Skin epidermis (tissue), 12 donors: ENCODE data around the gene E2F8.
"Not testable (repeated sequence)": the region's sequence is repeated elsewhere in the genome, so short reads cannot be mapped to it uniquely, and the experiment has no call there.

ENCODE experiments used
- H3K27ac ChIP-seq, 21 experiments: fragments of 200-600 bp; sonication (generic) in 11 of 21; one replicate each; pipeline ENCODE4 v1.5.0; 2020; ENCODE audit warnings: mild to moderate bottlenecking in 3 of 21, inconsistent platforms in 2 of 21, moderate library complexity in 2 of 21
- H3K4me3 ChIP-seq, 7 experiments: fragments of 200-600 bp; sonication (generic) in 2 of 7; one replicate each; pipeline ENCODE4 v1.5.0; 2020; ENCODE audit warnings: inconsistent platforms in 2 of 7, mild to moderate bottlenecking in 2 of 7, moderate library complexity in 1 of 7

E2F8 gene, protein sequence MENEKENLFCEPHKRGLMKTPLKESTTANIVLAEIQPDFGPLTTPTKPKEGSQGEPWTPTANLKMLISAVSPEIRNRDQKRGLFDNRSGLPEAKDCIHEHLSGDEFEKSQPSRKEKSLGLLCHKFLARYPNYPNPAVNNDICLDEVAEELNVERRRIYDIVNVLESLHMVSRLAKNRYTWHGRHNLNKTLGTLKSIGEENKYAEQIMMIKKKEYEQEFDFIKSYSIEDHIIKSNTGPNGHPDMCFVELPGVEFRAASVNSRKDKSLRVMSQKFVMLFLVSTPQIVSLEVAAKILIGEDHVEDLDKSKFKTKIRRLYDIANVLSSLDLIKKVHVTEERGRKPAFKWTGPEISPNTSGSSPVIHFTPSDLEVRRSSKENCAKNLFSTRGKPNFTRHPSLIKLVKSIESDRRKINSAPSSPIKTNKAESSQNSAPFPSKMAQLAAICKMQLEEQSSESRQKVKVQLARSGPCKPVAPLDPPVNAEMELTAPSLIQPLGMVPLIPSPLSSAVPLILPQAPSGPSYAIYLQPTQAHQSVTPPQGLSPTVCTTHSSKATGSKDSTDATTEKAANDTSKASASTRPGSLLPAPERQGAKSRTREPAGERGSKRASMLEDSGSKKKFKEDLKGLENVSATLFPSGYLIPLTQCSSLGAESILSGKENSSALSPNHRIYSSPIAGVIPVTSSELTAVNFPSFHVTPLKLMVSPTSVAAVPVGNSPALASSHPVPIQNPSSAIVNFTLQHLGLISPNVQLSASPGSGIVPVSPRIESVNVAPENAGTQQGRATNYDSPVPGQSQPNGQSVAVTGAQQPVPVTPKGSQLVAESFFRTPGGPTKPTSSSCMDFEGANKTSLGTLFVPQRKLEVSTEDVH

DNA sequence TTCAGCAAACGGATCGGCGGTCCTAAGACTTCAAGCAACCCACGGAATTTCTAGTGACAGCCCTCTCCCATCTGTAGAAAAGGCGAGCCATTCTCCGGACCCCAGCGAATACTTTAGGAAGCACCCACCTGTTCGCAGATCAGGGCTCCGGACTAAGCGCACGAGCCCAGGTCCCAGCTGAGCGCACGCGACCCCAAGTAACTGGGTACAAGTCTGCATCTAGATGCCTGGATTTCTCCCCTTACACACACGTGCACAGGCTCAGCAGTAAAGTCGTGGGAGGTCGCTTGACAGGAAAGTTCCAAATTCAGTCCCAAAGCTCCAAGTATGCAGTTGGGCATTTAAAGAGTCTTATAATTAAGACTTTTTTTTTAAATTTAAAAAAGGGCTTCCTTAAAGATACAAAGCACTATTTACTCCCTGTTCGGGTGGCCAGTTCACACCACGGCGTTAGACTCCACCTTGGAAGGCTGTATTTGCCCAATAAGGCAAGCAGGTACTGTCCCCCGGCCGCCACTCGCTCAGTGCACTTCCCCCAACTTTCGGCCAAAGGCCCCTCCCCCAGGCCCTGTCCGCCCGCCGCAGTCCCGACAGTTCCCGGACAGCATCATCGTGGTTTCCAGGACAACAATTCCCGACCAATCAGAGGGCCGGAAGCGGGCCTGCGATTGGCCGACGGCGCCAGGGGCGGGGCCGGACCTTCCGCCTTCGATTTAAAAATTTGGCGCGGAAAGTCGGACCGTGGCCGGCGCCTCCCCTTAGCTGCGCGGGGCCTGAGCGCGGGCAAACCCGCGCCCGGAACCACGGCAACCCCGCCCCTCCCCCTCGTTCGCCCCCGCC lies at the start of gene E2F8:
Gene E2F8 (minus strand): TSS at position 526 of the 840 bp plus-strand sequence. CDS start 824 bp downstream, outside the sequence.
- Histone ChIP-seq H3K4me3 (peak within 1 kb of the TSS; percentile 58 to 77 (median 67)), H3K27ac (peak within 1 kb of the TSS in 8 of 21 experiments; percentile 29 to 77 (median 52))

- no peak overlapping the region for H3K27ac ChIP-seq
Measured at GRCh38 chr11:19290356-19290755, 49.6 kb upstream of the E2F8 start.

GRCh38 chr11:19288256-19288655 lies 47.5 kb upstream of the E2F8 start:
- H3K4me3 ChIP-seq: no peak overlapping the region
- no peak overlapping the region for H3K27ac ChIP-seq

More at GRCh38 chr11:19290356-19290755, 49.6 kb upstream of the E2F8 start:
- H3K4me3 ChIP-seq: no peak overlapping the region

GRCh38 chr11:19286411-19286810 lies 45.7 kb upstream of the E2F8 start:
- H3K4me3 ChIP-seq: no peak overlapping the region

GRCh38 chr11:19284881-19285280 lies 44.1 kb upstream of the E2F8 start:
- no peak overlapping the region for H3K4me3 ChIP-seq
- no peak overlapping the region for H3K27ac ChIP-seq

More at GRCh38 chr11:19286411-19286810, 45.7 kb upstream of the E2F8 start:
- H3K27ac ChIP-seq: no peak overlapping the region

GRCh38 chr11:19283991-19284390 lies 43.2 kb upstream of the E2F8 start:
- Histone ChIP-seq H3K4me3 (no peak overlapping the region), H3K27ac (no peak overlapping the region)

- no peak overlapping the region for H3K4me3 ChIP-seq
- H3K27ac ChIP-seq: no peak overlapping the region
Measured at GRCh38 chr11:19281555-19281954, 40.8 kb upstream of the E2F8 start.

DNA sequence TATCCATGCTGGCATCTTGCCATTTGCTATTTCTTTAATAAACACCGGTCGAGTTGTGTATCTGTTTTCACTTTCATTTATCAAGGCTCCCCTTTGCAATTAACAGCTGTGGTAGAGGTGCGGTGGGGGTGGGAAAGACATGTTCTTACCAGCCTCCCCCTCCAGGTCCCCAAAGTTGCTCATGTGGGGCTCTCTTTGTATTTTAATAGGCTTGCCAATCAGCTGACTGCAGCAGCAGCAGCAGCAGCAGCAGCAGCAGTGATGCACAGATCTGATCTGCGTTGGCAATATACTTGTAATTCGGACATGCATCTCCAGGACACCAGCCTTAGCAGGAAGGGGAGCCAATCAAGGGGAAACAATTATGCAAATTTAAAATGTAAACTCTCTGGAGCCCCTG lies 40.3 kb upstream of the E2F8 start:
- no peak overlapping the region for H3K4me3 ChIP-seq
- H3K27ac ChIP-seq: no peak overlapping the region

DNA sequence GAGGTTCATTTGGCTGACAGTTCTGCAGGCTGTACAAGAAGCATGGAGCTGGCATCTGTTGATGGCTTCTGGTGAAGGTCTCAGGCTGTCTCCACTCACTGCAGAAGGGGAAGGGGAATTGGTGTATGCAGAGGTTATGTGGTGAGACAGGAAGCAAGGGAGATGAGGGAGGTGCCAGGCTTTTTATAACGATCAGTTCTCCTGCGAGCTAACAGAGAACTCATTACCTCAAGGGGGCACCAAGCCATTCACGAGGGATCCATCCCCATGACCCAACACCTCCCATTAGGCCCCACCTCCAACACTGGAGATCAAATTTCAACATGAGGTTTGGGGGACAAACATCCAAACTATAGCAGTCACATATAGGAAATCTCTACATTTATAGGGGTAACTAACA lies 38.7 kb upstream of the E2F8 start:
- Histone ChIP-seq H3K4me3 (no peak overlapping the region), H3K27ac (no peak overlapping the region)

DNA sequence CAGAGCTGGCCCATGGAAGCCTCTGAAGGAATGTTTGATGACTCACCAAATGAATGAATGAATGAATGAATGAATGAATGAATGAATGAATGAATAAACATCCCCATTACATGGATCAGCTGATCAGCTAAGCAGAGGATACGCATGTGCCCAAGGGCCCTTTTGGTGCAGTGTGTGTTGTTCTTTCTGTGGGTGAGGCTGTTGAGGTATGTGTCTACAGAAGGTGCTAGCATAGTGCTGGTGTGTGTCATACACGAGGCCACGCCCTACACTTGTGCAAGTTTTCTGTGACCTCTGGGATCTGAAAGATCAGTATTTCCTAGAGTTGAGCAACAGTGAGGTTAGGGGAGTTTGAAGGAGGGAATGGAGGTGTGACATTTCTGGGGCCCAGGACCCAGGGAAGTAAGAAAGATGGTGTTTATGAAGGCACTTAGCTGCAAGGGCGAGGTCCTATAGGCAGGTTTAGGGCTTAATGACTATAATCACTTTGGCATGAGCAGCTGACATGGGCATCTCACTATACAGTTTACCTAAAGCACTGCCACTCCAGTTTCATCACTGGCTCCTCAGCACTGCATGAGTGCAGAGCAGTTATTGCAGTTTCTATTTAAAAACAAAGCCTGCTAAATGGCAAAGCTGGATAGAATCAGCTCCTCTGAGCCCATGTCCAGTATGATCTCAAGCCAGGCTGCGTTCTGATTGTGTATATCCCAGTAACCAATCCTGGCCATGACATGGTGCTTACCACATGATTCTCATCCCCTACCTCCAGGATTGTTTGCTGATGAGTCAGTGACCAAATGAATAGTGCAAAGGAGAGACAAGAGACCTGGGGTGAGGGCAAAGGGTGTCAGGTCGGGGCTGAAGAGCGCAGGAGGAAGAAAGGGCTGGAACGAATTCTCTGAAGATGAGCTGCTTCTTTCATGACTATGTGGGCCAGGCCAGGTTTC lies 36.4 kb upstream of the E2F8 start:
- Histone ChIP-seq H3K27ac (no peak overlapping the region), H3K4me3 (no peak overlapping the region)

- H3K27ac ChIP-seq: no peak overlapping the region
- no peak overlapping the region for H3K4me3 ChIP-seq
Measured at GRCh38 chr11:19275496-19275895, 34.8 kb upstream of the E2F8 start.

DNA sequence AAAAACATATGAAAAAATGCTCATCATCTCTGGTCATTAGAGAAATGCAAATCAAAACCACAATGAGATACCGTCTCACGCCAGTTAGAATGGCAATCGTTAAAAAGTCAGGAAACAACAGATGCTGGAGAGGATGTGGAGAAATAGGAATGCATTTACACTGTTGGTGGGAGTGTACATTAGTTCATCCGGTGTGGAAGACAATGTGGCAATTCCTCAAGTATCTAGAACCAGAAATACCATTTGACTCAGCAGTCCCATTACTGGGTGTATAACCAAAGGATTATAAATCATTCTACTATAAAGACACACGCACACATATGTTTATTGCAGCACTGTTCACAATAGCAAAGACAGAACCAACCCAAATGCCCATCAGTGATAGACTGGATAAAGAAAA lies 32.5 kb upstream of the E2F8 start:
- H3K4me3 ChIP-seq, H3K27ac ChIP-seq: not testable (repeated sequence)

DNA sequence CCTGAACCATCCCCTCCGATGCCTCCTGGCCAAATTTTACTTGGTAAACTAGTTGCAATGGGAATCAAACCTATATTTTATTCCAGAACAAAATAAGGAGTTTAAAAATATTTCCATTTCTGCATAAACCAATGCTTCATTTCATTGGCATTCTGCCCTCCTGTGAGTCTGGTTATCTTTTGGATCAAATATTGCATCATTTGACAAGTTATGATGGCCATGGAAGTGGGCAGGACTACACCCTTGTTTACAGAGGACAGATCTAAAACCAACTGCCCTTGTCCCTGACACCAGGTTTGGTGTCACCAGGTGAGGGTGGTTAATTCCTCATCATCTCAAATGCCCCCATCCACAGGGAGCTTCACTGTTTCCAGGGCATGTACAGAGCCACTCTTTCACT lies 28.2 kb upstream of the E2F8 start:
- no peak overlapping the region for H3K4me3 ChIP-seq
- H3K27ac ChIP-seq: no peak overlapping the region

- H3K27ac ChIP-seq: no peak overlapping the region
- no peak overlapping the region for H3K4me3 ChIP-seq
Measured at GRCh38 chr11:19267567-19267966, 26.8 kb upstream of the E2F8 start.

DNA sequence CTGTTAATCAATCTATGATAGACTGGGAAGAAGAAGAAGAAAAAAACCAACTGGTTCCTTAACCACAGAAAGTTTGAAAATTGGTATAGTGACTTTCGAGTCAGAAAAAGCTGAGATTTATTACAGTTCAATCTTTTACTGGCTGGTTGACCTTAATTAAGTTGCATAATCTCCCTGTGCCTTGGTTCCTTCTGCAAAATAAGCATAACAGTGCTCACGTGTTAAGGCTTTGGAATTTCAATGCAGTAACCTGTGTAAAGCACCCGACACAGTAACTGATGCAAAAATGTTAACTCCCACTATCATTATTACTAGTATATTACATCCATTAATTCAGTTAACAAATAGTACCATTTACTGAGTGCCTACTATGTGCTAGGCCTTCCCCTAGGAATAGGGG lies 22.6 kb upstream of the E2F8 start:
- Histone ChIP-seq H3K27ac (no peak overlapping the region), H3K4me3 (no peak overlapping the region)

DNA sequence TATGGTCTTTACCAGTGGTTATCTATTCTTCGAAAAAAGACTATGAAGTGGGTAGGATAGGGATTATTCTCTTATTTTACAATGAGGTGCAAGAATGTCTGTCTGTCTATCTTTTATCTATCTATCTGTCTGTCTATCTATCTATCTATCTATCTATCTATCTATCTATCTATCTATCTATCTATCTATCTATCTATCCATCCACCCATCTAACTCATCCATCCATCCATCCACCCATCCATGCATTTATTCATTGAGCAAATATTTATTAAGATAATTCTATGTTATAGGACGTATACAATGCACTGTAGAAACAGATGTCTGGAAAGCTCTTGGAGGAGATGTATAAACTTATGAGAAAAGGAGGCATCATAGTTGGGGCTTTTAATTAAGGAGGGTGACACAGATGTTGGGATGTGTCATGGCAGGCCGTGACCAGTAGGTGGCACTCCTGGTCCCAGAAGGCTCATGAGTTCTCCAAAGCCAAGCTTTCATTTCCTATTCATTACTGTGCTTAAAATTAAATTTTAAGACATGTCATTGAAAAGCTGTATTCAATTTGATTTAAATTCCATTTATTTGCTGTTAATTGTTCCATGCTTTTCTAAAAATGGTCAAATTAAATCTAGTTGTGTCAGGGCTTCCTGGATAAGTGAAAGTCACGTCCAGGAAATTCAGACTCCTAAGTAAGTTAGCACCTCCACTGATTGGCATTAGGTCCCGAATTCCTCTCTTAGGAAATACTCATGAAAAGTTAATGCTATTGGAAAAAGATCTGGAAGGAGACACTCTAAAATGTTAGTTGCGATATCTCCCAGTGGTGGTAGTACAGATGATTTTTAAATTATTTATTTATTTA lies 19.0 kb upstream of the E2F8 start:
- H3K4me3 ChIP-seq: no peak overlapping the region

GRCh38 chr11:19258641-19259230 lies 18.0 kb upstream of the E2F8 start:
- Histone ChIP-seq H3K4me3 (no peak overlapping the region), H3K27ac (no peak overlapping the region)

More for the DNA sequence above, 19.0 kb upstream of the E2F8 start:
- H3K27ac ChIP-seq: no peak overlapping the region

- H3K4me3 ChIP-seq, H3K27ac ChIP-seq: not testable (repeated sequence)
Measured at GRCh38 chr11:19254441-19254840, 13.7 kb upstream of the E2F8 start.
